NCI-H128 (cell line): ENCODE results near the gene ARRB1.
"Not testable (repeated sequence)": the region's sequence is repeated elsewhere in the genome, so short reads cannot be mapped to it uniquely, and the experiment has no call there.

Experiments
- DNase-seq: peaks from one replicate; lab custom pipeline; 2025; ENCODE audit not compliant: unreplicated experiment; lab: John Stamatoyannopoulos, UW

The ARRB1 gene

DNA sequence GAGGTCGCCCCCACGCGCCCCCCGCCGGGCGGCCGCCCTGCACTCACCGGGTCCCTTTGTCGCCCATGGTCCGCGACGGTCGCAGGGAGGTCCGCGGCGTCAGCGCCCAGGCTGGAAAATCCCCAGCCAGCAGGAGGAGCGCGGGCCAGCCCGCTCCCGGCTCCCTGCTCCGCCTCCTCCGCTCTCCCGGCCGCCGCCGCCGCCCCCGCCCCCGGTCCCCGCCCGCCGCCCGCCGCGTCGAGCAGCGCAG lies at the start of gene ARRB1:
Gene ARRB1, minus strand, starts transcription at position 121 of the 250 bp plus-strand sequence. Its CDS starts 54 bp downstream, at position 67.
- no peak for DNase-seq

DNA sequence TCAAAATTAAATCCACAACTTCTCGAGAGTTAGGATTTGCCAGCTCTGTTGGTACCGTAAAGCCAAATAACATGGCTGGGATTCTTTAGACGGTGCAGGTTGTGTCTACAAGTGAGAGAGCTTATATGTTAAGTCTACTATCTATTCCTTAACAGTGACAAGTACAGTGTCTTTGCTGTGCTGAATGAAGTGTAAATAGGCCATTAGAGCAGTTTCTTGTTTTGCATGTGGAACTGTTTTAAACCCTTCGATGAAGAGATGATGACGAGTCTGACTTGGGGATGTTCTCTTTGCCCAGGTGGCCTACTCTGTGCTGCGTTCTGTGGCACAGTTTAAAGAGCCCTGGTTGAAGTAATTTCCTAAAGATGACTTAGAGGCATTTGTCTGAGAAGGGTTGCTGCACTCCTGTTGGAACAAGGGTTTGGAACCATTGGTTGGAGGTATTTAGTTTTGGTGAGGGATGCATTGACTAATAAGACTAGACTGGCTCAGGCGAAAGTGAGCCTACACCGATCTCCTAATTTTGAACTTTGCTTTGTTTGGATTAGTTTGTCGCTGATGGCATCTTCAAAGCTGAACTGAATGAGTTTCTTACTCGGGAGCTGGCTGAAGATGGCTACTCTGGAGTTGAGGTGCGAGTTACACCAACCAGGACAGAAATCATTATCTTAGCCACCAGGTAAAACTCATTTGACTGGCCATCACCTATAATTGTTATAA lies 48.8 kb upstream of the ARRB1 start:
- DNase-seq, result no peak

DNA sequence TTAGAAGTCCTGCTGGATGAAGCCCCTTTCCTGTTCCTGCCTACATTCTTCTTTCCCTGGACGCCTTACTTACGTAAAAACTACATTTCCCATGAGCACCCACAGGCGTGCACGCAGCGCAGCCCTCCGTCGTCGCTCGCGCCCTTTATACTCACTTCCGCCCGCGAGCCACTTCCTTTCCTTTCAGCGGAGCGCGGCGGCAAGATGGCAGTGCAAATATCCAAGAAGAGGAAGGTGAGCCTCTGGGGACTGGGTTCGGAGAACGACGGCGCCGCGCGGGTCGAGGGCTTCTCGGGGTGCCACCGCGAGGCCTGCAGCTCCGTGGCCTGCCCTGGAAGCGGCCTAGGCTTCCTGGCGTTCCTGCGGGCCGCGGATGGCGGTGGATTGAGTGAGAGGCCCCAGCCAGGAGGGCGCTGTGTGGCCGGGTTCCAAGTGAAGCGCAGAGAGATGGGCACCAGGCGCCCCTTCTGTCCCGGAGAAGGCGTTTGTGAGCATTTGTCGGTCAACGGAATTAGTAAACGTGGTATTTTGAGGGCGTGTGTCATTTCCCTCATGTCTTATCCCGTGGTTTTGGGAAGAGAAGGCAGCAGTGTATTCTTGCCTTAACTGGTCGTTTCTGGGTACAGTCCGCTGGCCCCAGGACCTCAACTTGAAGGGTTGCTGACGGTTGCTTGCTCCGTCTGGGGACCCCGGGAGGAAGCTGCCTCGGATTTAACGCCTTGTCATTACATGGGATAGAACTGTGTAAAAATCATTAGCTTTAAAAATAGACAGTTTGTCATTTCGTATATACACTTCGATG lies 48.1 kb upstream of the ARRB1 start, which contains the start of gene RPS3:
Gene RPS3, plus strand, starts transcription at position 175 of the 802 bp plus-strand sequence. Its CDS starts 30 bp downstream, at position 205.
- DNase-seq, result peak; percentile 76

DNA sequence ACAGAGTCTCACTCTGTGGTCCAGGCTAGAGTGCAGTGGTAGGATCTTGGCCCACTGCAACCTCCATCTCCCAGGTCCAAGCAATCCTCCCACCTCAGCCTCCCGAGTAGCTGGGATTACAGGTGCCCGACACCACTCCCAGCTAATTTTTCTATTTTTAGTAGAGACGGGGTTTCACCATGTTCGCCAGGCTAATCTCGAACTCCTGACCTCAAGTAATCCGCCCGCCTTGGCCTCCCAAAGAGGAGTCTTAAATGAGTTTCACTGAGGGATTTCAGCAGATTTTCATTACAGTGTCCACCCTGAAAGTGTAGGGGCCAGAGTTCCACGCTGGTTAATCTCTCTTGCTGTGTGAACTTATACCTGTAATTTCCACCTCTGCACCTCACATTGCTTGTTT lies 47.4 kb upstream of the ARRB1 start:
- no peak for DNase-seq

DNA sequence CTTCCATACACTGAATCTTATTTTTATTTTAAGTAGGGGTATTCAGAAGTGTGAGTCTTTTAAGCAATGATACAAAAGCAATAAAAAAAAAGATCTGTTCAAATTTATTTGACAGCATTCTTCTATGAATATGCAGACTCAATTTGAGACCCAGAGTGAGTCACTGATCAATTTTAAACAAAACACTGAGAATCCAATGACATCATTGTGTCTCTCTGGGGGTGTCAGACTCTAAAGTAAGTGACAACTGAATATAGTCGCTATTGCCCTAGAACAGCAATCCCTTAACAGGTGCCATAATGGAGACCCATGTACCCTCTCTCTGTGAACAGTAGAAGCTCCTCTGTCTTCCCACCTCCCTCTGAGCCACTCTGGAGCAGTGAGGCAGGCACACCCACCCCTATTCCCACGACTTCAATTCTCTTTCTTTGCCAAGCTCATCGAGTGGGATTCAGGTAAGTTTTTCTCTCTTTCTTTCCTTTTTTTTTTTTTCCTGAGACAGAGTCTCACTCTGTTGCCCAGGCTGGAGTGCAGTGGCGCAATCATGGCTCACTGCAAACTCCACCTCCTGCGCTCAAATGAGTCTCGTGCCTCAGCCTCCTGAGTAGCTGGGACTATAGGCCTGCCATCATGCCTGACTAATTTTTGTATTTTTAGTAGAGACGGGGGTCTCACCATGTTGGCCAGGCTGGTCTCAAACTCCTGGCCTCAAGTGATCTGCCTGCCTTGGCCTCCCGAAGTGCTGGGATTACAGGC lies 42.8 kb upstream of the ARRB1 start:
- no peak for DNase-seq

DNA sequence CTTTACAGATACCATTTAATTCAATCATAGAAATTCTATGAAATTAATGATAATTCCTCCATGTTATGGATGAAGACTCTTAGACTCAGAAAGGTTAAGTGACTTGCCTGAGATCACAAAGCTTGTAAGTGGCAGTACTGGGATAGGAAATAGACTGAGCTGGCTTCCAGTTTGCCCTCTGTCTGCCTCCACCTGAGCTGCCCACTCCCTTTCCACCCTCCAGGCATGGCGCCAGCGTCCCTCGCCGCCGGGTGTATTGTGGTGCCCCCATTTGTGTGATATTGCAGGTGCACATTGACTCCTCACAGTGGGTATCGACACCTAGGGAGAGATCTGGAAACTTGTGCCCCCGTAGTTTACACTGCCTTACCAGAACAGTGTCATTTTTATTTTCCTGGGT lies 38.5 kb upstream of the ARRB1 start:
- DNase-seq, result no peak

DNA sequence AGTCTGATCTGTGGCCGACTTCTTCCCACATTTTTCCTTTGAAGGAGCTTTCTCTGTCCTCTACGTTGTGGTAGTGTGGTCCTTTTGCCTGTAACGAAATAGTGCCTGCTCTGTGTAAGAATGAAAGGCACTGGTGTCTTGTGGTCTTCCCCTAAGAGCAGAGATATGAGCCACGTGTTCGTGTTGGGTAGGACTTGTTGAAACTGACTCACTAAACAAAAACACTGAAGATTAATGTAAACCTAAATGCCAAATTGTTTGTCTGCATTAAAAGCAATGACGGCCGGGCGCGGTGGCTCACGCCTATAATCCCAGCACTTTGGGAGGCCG lies 37.8 kb upstream of the ARRB1 start:
- no peak for DNase-seq

DNA sequence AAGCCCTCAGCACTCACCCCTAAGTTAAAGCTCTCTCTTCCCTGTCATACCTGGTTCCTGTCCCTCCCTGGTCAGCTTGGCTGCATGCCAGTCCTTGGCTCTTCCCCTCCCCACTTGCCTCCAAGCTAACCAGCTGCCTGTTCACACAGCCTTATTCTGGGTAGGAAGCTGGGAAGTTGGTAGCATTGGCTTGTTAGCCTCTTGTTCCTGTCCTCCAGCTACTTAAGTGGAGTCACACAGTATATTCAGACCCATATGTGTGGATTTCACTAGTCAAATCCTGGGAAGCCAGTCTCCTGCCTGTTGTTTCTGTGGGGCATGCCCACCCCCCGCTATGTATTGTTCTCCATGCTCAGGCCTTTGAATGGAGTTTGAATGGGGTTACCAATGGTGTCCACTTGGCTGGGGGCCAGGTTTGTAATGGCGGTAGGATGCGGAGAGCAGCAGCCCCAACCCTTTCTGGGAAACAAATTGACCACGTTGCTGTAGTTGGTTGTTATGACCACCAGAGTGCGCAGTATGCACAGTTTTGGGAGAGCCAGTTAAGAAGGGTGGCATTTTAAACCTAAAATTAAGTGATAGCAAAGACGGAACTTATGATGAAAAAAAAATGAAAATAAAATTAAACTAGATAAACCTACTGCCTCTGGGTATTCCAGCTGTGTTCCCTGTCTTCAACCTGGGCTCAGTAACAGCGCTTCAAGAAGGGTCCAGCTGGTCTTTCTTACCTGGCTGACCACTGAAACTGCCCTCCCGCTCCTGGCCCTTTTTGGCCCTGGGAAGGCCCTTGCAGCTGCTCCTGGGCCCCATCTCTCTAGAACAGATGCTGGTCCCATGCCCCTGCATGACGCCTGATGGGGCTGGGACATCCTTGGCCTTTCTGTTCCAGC lies 37.2 kb upstream of the ARRB1 start:
- peak; percentile 87 for DNase-seq

DNA sequence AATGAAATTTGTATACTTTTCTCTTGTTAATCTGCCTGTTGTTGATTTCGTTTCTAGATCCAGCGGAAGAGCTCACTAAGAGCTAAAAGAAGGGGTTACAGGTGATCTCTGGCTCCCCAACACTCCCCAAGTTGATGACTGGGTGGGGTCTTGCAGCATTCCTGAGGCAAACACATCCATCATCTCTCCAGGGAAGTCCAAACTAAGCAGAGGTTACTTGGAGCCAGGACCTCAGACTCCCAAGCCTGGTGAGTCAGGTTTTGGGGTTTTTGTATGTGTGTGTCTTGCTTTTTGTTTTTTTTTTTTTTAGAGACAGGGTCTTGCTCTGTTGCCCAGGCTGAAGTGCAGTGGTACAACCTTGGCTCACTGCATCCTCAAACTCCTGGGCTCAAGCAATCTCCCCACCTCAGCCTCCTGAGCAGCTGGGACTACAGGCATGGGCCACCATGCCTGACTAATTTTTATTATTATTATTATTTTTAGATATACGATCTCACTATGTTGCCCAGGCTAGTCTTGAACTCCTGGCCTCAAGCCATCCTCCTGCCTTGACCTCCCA lies 36.4 kb upstream of the ARRB1 start:
- no peak for DNase-seq

DNA sequence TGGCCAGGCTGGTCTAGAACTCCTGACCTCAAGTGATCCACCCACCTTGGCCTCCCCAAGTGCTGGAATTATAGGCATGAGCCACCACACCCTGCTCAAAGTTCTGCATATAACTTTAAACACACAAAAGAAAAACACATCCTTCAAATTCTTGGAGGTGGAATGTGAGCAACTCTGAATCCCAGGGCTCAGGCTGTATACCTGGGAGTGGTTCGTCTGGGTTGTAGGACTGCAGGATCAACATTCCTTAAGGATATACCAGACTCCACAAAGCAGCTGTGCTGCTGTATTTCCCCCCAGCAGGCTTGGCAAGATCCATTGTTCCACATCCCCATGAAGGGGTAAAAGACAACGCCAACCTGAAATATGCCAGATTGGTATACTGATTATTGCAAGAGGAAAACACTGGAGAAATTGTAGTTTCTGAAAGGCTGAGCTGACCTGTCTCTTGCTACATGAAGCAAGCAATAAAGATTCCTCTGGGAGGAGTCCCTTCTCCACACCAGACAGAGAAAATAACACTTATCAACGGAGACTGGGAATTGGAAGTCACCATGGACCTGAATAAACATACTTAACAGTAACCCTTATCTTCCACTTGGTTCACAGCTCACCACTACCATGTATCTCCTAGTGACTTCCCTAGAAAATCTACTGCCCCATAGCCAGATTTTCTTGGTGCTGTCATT lies 35.6 kb upstream of the ARRB1 start:
- DNase-seq, result no peak

DNA sequence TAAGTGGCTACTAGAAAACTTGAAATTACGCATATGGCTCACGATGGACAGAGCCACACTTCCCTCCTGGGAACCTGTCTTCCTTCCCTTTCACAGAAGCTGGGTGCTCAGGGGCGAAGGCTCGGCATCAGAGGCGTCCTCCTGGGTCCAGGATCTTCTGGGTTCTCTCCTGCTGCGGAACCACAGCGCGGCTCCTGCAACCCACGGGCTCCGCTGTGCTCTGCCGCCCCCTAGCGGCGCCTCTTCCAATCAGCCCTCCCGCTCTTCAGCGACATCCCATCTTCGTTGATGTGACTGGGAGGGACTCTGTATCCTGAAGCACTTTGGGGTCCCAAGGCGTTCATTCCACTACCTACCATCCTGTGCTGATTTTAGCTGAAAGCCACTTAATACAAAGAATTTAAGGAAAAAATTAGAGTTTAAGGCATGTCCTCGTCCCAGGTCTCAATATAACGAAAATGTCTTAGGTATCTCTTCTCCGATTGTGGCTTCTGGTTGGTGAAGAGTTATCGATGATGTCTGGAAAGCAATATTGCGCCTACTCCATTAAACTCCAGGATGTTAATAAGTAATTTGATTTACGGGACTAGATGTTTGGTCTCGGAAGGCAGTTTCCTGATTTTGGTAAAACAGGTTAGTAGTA lies 33.1 kb upstream of the ARRB1 start:
- peak; percentile 23 for DNase-seq

DNA sequence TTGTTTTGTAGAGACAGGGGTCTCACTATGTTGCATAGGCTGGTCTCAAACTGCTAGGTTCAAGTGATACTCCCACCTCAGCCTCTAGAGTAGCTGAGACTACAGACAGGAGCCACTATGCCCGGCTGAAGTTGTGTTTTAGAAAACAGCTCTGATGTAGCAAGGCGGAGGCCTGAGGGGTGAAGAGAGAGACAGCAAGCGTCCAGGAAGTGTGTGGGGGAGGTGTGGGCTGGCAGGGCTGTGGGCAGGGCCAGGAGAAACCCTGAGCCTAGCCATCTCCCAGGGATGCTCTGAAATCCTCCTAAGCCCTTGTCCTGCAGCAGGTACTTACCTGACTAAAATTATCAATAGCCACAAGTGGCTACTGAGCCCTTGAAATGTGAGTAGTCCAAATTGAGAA lies 31.8 kb upstream of the ARRB1 start:
- no peak for DNase-seq

DNA sequence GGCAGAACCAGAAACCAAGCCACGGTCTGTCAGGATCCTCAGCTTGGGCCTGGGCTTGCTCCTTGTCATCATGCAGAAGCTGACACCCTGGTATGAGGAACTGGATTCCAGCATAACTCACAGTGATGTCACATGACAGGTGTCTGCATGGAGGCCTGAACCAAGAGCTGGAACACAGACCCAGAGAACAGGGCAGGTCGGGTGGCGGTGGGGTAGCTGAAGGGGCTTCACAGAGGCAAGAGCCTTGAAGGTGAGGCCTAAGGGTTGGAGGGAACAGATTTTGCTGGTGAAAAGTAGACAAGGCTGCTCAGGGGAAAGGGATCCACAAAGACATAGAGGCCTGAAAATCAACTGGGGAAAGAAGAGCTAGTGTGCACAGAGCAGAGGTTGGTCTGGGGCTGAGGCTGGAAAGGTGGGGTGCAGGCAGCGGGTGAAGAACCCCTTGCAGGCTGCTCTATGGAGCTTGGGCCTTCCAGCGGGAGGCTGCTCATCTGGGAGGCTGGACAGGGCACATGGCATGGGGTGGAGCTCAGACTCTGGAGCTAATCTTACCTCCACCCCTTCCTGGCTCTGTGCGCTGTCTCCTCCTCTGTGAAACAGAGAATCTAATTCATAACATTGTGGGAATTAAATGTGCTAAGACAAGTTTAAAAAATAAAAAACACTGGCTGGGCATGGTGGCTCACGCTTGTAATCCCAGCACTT lies 29.4 kb upstream of the ARRB1 start:
- DNase-seq, result no peak

DNA sequence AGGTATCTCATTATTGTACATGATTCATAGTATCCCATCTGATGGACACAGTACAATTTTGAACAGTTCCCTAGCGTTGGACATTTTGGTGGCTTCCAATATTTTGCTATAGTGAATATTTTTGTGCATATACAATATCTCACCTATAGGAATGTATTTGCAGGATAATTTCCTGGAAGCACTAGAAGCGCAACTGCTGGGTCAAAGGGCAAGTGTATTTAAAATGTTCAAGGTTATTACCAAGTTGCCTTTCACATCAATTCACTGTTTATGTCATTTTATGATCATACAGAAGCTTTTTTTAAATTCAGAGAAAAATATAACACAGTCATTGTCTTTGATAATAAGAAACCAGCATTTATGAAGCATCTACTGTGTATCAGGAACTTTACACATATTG lies 28.8 kb upstream of the ARRB1 start:
- DNase-seq, result no peak

DNA sequence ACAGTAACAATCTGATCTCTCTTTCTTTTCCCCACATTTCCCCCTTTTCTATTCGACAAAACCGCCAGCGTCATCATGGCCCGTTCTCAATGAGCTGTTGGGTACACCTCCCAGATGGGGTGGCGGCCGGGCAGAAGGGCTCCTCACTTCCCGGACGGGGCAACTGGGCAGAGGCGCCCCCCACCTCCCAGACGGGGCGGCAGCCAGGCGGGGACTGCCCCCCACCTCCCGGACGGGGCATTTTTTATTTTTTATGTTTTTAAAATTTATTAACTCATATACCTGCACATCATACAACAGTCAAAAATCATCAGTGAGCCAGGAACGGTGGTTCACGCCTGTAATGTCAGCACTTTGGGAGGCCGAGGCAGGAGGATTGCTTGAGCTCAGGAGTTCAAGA lies 27.3 kb upstream of the ARRB1 start:
- DNase-seq, result not testable (repeated sequence)

DNA sequence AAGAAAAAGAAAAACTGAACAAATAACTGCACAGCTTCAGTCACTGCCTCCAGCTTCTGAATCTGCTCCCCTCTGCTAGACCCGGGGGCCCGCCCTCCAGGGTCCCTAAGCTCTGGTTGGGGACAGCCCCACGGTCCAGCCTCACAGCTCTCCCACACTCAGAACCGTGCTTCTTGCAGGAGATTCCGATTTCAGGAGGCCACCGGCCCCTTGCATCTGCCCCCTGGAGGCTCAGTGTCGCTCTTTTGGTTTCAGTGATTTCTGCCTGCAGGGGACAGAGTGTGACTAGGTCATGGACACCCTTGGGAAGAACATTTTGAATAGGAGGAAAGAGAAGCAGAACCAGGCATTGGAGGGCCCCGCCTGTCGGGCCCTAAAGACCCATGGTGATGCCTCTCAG lies 24.7 kb upstream of the ARRB1 start:
- DNase-seq, result no peak

DNA sequence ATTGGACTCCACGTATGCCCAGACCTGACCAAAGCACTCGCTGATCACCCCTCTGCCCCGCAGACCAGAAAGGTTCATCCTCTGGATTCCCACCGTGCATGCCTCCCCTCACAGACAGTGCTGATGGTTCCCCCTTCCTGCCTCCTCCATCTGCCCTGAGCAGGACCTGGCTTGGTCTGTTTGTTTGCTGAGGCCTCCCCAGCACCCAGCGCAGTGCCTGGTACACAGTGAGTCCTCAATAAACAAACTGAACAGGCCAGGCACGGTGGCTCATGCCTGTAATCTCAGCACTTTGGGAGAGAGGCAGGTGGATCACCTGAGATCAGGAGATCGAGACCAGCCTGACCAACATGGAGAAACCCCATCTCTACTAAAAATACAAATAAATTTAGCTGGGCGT lies 24.2 kb upstream of the ARRB1 start:
- no peak for DNase-seq

DNA sequence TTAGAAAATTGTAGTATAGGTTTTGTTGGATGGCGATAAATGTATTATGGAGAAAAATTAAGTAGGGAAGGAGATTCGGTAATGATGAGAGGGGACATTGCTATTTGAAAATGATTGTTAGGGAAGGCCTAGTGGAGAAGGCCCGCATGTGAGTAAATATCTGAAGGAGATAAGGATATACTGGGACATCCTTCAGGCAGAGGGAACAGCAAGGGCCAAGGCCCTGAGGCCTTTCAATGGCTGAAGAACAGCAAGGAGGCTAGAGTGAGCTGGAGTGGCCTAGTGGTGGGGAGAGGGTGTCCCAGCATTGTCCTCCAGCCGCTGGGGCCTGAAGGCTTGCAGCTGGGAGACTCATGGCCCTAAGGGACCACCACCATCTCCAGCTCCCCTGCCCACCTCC lies 23.2 kb upstream of the ARRB1 start:
- no peak for DNase-seq

DNA sequence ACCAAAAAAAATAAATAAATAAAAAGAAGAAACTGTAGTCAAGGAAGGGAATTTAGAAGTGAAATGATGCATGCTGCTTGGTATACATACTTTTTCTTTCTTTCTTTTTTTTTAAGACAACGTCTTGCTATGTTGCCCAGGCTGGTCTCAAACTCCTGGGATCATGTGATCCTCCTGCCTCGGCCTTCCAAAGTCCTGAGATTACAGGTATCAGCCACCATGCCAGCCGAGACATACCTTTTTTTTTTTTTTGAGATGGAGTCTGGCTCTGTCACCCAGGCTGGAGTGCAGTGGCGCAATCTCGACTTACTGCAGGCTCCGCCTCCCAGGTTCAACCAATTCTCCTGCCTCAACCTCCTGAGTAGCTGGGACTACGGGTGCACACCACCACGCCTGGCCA lies 21.7 kb upstream of the ARRB1 start:
- DNase-seq, result no peak
